Measurements from ENCODE around the gene RC3H2. TPM values are rescaled to one million over a fixed set of nuclear protein-coding genes. Genes with fewer than 3 reads are reported as not detected.
"Not testable (repeated sequence)": the region's sequence is repeated elsewhere in the genome, so short reads cannot be mapped to it uniquely, and the experiment has no call there.

Gene RC3H2
- total RNA-seq, 1 experiment from 2014 or later = 21.6 TPM

GRCh38 chr9:122816163-122816867 lies 88.8 kb downstream of the RC3H2 start:
- Histone ChIP-seq H3K36me3 (replicated peaks; ENCODE audit: control insufficient read depth, insufficient read depth, low read length) (peaks cover 2% of the 10 kb centered on the region), H3K4me3 (ENCODE audit: insufficient read depth, low read depth, low read length) (no peak overlapping the region), H3K27me3 (ENCODE audit: control insufficient read depth, insufficient read depth, low read length) (no peaks in the 10 kb centered on the region)
- no peak for DNase-seq

- Histone ChIP-seq H3K27me3 (ENCODE audit: control insufficient read depth, insufficient read depth, low read length) (no peaks in the 10 kb centered on the region), H3K4me3 (ENCODE audit: insufficient read depth, low read depth, low read length) (no peak overlapping the region), H3K36me3 (replicated peaks; ENCODE audit: control insufficient read depth, insufficient read depth, low read length) (peaks cover 2% of the 10 kb centered on the region)
- no peak for DNase-seq
Measured at GRCh38 chr9:122815544-122815943, 89.6 kb downstream of the RC3H2 start.

- H3K27me3 ChIP-seq (ENCODE audit: control insufficient read depth, insufficient read depth, low read length) = no peaks in the 10 kb centered on the region
- no peak overlapping the region for H3K4me3 ChIP-seq (ENCODE audit: insufficient read depth, low read depth, low read length)
- DNase-seq = no peak
- no peaks in the 10 kb centered on the region; the same call in 1 of the 2 replicates for H3K36me3 ChIP-seq (replicated peaks; ENCODE audit: control insufficient read depth, insufficient read depth, low read length)
Measured at GRCh38 chr9:122814545-122814944, 90.6 kb downstream of the RC3H2 start.

- DNase-seq = no peak
- H3K27me3 ChIP-seq (ENCODE audit: control insufficient read depth, insufficient read depth, low read length) = no peaks in the 10 kb centered on the region
- H3K4me3 ChIP-seq (ENCODE audit: insufficient read depth, low read depth, low read length) = no peak overlapping the region
Measured at GRCh38 chr9:122812736-122813135, 92.4 kb downstream of the RC3H2 start.

GRCh38 chr9:122810306-122810946 lies 94.7 kb downstream of the RC3H2 start:
- peak; percentile 82 for DNase-seq
- Histone ChIP-seq H3K36me3 (replicated peaks; ENCODE audit: control insufficient read depth, insufficient read depth, low read length) (no peaks in the 10 kb centered on the region), H3K4me3 (ENCODE audit: insufficient read depth, low read depth, low read length) (no peak overlapping the region), H3K27me3 (ENCODE audit: control insufficient read depth, insufficient read depth, low read length) (no peaks in the 10 kb centered on the region)

More at GRCh38 chr9:122812736-122813135, 92.4 kb downstream of the RC3H2 start:
- no peaks in the 10 kb centered on the region; the same call in 1 of the 2 replicates for H3K36me3 ChIP-seq (replicated peaks; ENCODE audit: control insufficient read depth, insufficient read depth, low read length)

- H3K36me3 ChIP-seq (replicated peaks; ENCODE audit: control insufficient read depth, insufficient read depth, low read length); DNase-seq; H3K4me3 ChIP-seq (ENCODE audit: insufficient read depth, low read depth, low read length); H3K27me3 ChIP-seq (ENCODE audit: control insufficient read depth, insufficient read depth, low read length): not testable (repeated sequence)
Measured at GRCh38 chr9:122809261-122809660, 95.9 kb downstream of the RC3H2 start.

- no peak for DNase-seq
- H3K36me3 ChIP-seq (replicated peaks; ENCODE audit: control insufficient read depth, insufficient read depth, low read length) = no peaks in the 10 kb centered on the region
- H3K4me3 ChIP-seq (ENCODE audit: insufficient read depth, low read depth, low read length) = no peak overlapping the region
- no peaks in the 10 kb centered on the region for H3K27me3 ChIP-seq (ENCODE audit: control insufficient read depth, insufficient read depth, low read length)
Measured at GRCh38 chr9:122808141-122808540, 97.0 kb downstream of the RC3H2 start.

- Histone ChIP-seq H3K4me3 (ENCODE audit: insufficient read depth, low read depth, low read length) (no peak overlapping the region), H3K27me3 (ENCODE audit: control insufficient read depth, insufficient read depth, low read length) (no peaks in the 10 kb centered on the region), H3K36me3 (replicated peaks; ENCODE audit: control insufficient read depth, insufficient read depth, low read length) (no peaks in the 10 kb centered on the region)
- DNase-seq = no peak
Measured at GRCh38 chr9:122807271-122807900, 97.8 kb downstream of the RC3H2 start.

- H3K4me3 ChIP-seq (ENCODE audit: insufficient read depth, low read depth, low read length) = no peak overlapping the region
- no peaks in the 10 kb centered on the region for H3K36me3 ChIP-seq (replicated peaks; ENCODE audit: control insufficient read depth, insufficient read depth, low read length)
- DNase-seq = no peak
- no peaks in the 10 kb centered on the region for H3K27me3 ChIP-seq (ENCODE audit: control insufficient read depth, insufficient read depth, low read length)
Measured at GRCh38 chr9:122806661-122807060, 98.5 kb downstream of the RC3H2 start.

GRCh38 chr9:122800066-122801060 lies 104.8 kb downstream of the RC3H2 start, which contains the start of gene OR1K1:
TSS of gene OR1K1 (plus strand) at chr9:122800123. CDS start at chr9:122800123, 0 bp downstream.
- H3K4me3 ChIP-seq (ENCODE audit: insufficient read depth, low read depth, low read length) = no peak within 1 kb of the TSS
- no peaks in the 10 kb centered on the region for H3K27me3 ChIP-seq (ENCODE audit: control insufficient read depth, insufficient read depth, low read length)
- H3K36me3 ChIP-seq (replicated peaks; ENCODE audit: control insufficient read depth, insufficient read depth, low read length) = no peaks in the 10 kb centered on the region
- no peak for DNase-seq

- Histone ChIP-seq H3K27me3 (ENCODE audit: control insufficient read depth, insufficient read depth, low read length) (no peaks in the 10 kb centered on the region), H3K36me3 (replicated peaks; ENCODE audit: control insufficient read depth, insufficient read depth, low read length) (no peaks in the 10 kb centered on the region), H3K4me3 (ENCODE audit: insufficient read depth, low read depth, low read length) (no peak overlapping the region)
- DNase-seq = no peak
Measured at GRCh38 chr9:122797316-122798063, 107.7 kb downstream of the RC3H2 start.
